Activated CD8-positive, alpha-beta memory T cell treated with anti-CD3 and anti-CD28 coated beads, Interleukin-2, amount 50 U/mL, for 1 hour (primary cell): ENCODE results near the gene HNRNPUL1.
"Not testable (repeated sequence)": the region's sequence is repeated elsewhere in the genome, so short reads cannot be mapped to it uniquely, and the experiment has no call there.

Experiments
- DNase-seq: peaks from one replicate; pipeline ENCODE4 v3.0.0-alpha.2; 2020; ENCODE audit errors: extremely low read depth

Gene HNRNPUL1

DNA sequence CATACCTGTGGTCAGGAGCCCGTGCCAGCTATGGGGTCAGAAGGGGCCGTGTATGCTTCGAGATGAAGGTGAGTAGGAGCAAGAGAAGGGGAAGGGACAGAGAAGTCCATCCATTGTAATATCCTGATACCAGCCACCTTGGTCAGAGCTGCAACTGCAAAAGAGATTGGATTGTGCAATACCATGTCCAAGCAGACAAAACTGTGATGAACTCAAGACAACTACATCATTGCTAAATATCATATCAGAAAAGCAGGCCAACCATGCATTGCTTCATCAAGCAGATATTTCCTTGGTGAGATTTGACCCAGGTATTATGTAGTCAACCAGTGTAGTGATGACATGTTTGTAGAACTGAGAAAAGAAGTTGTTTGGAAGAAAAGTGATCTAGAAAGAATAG lies 12.1 kb downstream of the HNRNPUL1 start:
- DNase-seq: no peak

GRCh38 chr19:41278478-41278877 lies 14.3 kb downstream of the HNRNPUL1 start:
- no peak for DNase-seq

GRCh38 chr19:41288673-41289530 lies 24.7 kb downstream of the HNRNPUL1 start:
- DNase-seq: no peak

DNA sequence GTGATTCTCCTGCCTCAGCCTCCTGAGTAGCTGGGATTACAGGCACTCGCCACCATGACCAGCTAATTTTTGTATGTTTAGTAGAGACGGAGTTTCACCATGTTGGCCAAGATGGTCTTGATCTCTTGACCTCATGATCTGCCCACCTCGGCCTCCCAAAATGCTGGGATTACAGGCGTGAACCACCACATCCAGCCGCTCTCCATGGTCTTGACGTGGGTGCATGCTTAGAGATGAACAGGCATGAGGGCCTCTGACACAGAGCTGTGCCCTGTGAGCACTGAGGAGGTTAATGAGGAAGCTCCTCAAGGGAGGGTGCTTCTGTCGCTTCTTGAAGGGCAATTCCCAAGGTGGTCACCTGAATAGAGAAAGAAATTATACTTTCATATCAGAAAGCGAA lies 25.6 kb downstream of the HNRNPUL1 start:
- not testable (repeated sequence) for DNase-seq

GRCh38 chr19:41294393-41294792 lies 30.2 kb downstream of the HNRNPUL1 start:
- DNase-seq: no peak

DNA sequence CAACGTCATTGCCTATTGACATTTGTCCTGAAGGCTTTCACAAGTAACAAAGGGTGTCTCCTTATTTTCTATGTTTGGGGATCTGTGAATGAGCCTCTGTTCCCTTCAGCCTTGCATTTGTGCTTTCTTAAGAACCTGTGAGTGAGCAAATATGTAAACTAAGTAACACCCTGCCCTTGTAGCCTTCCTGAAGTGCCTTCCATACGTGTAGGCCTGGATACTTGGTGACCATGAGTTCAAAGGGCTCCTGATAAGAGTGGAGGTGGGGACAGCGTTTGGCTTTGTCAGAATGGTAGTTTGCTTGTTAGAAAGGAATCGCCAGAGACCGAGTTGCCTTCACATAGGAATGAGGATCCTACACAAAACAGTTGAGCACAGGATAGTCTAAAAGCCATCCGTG lies 31.3 kb downstream of the HNRNPUL1 start:
- no peak for DNase-seq

DNA sequence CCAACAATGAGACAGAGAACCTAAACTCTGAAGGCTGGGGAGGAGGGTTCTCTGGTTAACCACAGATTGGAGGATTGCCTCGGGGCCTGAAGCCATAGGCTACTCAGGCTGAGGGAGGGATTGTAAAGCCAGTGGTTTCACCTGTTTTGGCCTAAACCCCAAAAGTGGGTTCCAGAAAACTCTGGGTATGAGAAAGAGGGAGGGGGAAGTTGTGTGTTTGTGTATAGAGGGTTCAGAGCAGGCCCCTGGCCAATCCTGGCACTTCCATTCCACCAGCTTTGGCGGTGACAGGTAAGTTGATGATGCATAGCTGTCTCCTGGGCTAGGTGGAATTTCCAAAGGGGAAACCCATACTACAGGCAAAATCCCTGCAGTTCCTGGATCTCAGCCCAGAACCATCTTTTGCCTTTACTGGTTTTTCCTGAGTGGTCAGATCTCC lies 32.3 kb downstream of the HNRNPUL1 start:
- no peak for DNase-seq

- no peak for DNase-seq
Measured at GRCh38 chr19:41297628-41298347, 33.6 kb downstream of the HNRNPUL1 start.

DNA sequence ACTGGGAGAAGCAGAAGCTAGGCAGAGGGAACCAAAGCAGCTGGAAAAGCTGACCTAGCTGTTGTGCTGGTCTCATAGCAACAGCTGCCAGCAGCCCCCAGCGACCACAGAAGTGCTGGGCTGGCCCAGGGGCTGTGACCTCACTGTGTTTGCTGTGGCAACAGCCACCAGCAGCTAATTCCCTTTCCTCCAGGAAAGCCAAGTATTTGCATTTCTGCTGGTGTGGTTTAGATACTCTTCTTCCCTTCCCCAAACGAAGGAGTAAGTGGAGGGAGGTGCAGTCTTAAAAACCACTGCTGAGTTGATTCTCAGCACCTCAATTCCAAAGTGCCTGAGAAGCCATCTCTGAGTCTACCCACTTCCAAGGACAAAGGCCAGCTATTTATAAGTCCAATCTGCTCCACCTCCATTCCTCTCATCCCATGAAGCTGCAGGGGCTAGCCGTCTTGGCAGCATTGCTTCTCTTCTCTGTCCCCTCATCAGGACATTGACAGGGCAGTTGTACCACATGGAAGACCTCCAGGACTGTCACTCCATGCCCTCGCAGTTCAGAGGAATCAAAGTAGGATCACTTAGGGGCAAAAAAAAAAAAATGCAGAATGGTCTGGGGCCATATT lies 34.3 kb downstream of the HNRNPUL1 start:
- DNase-seq: peak; percentile 52

DNA sequence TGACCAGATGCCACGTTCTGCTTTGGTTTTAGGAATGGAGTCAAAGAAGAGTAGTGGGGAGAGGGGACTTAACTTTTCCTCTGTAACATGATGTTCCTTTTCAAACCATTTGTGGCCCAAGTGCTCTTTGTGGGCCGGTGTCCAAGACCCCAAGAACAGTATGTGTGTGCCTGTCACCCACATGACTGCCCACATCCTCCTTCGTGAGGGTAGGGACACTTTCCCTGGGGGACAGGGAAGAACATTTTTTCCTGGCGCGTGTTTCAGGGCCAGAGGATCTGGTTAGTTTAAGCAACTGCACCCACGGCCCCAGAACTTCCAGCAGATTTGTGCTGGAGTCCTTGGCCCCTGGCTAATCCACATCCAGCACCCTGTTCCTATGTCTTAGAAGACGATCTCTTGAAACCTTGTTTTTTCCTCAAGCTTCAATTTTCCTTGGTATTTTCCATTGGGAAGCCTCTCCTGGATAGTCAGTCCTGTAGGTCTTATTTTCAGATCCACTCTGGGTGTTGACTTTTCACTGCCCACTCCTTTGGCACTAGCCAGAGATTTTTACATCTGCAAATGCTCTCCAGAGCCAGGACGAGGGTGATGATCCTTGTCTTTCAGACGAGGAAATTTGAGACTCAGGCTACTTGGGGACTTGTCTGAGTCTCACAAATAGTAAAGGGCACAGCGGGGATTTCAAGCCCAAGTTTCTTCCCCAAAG lies 35.0 kb downstream of the HNRNPUL1 start:
- DNase-seq: no peak

GRCh38 chr19:41299755-41300089 lies 35.5 kb downstream of the HNRNPUL1 start:
- no peak for DNase-seq

DNA sequence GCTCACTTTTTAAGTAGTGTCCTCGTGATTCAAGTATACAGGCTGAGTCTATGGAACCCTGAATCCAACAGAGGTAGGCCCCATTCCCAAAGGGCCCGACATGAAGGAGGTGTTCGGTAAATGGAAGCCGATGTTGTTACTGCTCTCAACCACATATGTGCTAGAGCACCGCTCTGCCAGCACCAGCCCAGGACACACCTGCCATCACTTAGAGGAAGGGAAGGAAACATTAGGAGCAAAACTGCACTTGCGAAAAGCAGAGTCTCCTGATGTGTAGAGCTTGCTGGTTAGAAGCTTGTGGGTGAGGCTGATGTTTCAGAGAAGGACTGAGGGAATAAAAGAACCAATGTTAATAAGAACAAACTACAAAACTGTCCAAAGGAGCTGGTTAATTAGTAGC lies 36.4 kb downstream of the HNRNPUL1 start:
- DNase-seq: no peak

GRCh38 chr19:41302624-41303351 lies 38.6 kb downstream of the HNRNPUL1 start:
- no peak for DNase-seq

GRCh38 chr19:41303954-41304353 lies 39.8 kb downstream of the HNRNPUL1 start:
- DNase-seq: no peak

DNA sequence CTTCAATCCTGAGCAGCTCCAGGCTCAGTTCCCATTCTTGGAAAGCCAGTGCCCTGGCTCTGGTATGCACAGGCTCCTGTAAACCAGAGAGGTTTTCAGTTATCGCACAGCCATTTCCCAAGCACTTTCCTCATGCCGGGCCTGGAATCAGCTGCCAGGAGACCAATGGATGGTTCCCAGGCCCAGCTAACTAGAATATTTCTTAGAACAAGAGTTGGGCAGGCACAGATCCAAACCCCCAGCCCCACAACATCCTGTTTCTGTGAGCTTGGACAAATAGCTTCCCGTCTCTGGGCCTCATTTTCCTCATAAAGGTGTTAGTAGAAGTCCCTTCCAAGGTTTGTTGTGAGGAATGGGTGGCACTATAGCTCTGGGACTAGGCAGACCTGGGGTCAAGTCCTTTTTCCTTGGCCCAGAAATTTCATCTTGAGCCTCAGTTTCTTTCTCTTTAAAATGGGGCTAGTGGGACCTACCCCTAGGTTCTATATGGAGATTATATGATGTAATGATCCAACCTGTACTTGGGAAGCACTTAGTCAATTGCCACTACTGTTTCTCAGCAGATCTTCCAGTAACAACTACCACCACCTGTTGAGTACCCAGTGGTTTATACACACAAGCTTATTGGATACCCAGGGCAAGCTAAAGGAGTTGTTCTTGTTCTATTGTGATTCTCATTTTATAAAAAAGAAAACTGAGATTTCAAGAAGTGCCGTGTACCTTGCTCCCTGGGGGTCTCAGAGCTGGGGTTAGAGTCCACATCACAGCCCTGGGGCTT lies 40.7 kb downstream of the HNRNPUL1 start:
- no peak for DNase-seq

- DNase-seq: no peak
Measured at GRCh38 chr19:41305927-41306793, 42.0 kb downstream of the HNRNPUL1 start.

- DNase-seq: no peak
Measured at GRCh38 chr19:41307090-41307875, 43.1 kb downstream of the HNRNPUL1 start.

GRCh38 chr19:41307954-41308449 lies 43.8 kb downstream of the HNRNPUL1 start:
- DNase-seq: no peak
